H9 (cell line): ENCODE measurements around the gene BOD1. TPM values are rescaled to one million over a fixed set of nuclear protein-coding genes. Genes with fewer than 3 reads are reported as not detected.

Experiments used
- DNase-seq: peaks from one replicate; pipeline ENCODE4 v3.0.0-alpha.2; 2017
- H2AFZ ChIP-seq: one replicate; pipeline ENCODE4 v1.6.1; 2013; ENCODE audit warnings: mild to moderate bottlenecking, low read length, control low read depth, moderate library complexity
- H2AK5ac ChIP-seq: 2 replicates; pipeline ENCODE4 v1.6.1; 2013; ENCODE audit warnings: low read length, control low read depth, mixed read lengths; ENCODE audit not compliant: insufficient read length
- H2BK120ac ChIP-seq: one replicate; pipeline ENCODE4 v1.6.1; 2013; ENCODE audit warnings: low read depth, mild to moderate bottlenecking, low read length, control low read depth, inconsistent platforms; ENCODE audit not compliant: poor library complexity, severe bottlenecking
- H2BK12ac ChIP-seq: 2 replicates; pipeline ENCODE4 v1.6.1; 2013; ENCODE audit warnings: low read length, control low read depth, mixed read lengths, low read depth; ENCODE audit not compliant: insufficient read length
- H2BK15ac ChIP-seq: 2 replicates; pipeline ENCODE4 v1.6.1; 2013; ENCODE audit warnings: low read depth, low read length, control low read depth
- H2BK20ac ChIP-seq: one replicate; pipeline ENCODE4 v1.6.1; 2013; ENCODE audit warnings: low read depth, mild to moderate bottlenecking, low read length, control low read depth, inconsistent platforms; ENCODE audit not compliant: poor library complexity, severe bottlenecking
- H2BK5ac ChIP-seq: 2 replicates; pipeline ENCODE4 v1.6.1; 2013; ENCODE audit warnings: low read length, control low read depth, mixed read lengths; ENCODE audit not compliant: insufficient read length
- H3K14ac ChIP-seq: 2 replicates; pipeline ENCODE4 v1.6.1; 2013; ENCODE audit warnings: low read length, control low read depth; ENCODE audit not compliant: insufficient read depth
- H3K18ac ChIP-seq: 2 replicates; pipeline ENCODE4 v1.6.1; 2013; ENCODE audit warnings: low read depth, mild to moderate bottlenecking, mixed read lengths, low read length, control low read depth; ENCODE audit not compliant: insufficient read length
- H3K23ac ChIP-seq: 2 replicates; pipeline ENCODE4 v1.6.1; 2013; ENCODE audit warnings: low read length, control low read depth, mixed read lengths, low read depth; ENCODE audit not compliant: insufficient read length
- H3K23me2 ChIP-seq: 2 replicates; pipeline ENCODE4 v1.6.1; 2013; ENCODE audit warnings: low read depth, mild to moderate bottlenecking, mixed read lengths, low read length, control low read depth; ENCODE audit not compliant: insufficient read length, poor library complexity, severe bottlenecking
- H3K27ac ChIP-seq: 2 replicates; pipeline ENCODE4 v1.5.1; 2013; ENCODE audit warnings: low read length, control low read depth, mixed read lengths, low read depth; ENCODE audit not compliant: insufficient read length
- H3K27me3 ChIP-seq: 2 replicates; pipeline ENCODE4 v1.6.1; 2013; ENCODE audit warnings: low read length, control low read depth, inconsistent platforms; ENCODE audit not compliant: insufficient read depth
- H3K4ac ChIP-seq: 2 replicates; pipeline ENCODE4 v1.6.1; 2013; ENCODE audit warnings: low read depth, mild to moderate bottlenecking, control low read depth, inconsistent platforms, low read length, moderate library complexity
- H3K4me1 ChIP-seq: 2 replicates; pipeline ENCODE4 v1.6.1; 2013; ENCODE audit warnings: low read length, control low read depth, inconsistent platforms; ENCODE audit not compliant: insufficient read depth
- H3K4me2 ChIP-seq: 2 replicates; pipeline ENCODE4 v1.6.1; 2013; ENCODE audit warnings: low read length, control low read depth, mixed read lengths; ENCODE audit not compliant: insufficient read length, insufficient read depth
- H3K56ac ChIP-seq: 2 replicates; pipeline ENCODE4 v1.6.1; 2013; ENCODE audit warnings: low read depth, mild to moderate bottlenecking, mixed read lengths, low read length, control low read depth; ENCODE audit not compliant: insufficient read length
- H3K79me1 ChIP-seq: 2 replicates; pipeline ENCODE4 v1.6.1; 2013; ENCODE audit warnings: low read depth, mild to moderate bottlenecking, moderate library complexity, low read length, control low read depth, inconsistent platforms; ENCODE audit not compliant: insufficient read depth, poor library complexity, severe bottlenecking
- H3K79me2 ChIP-seq: 2 replicates; pipeline ENCODE4 v1.6.1; 2013; ENCODE audit warnings: low read length, control low read depth, inconsistent platforms; ENCODE audit not compliant: insufficient read depth
- H3K9ac ChIP-seq: 2 replicates; pipeline ENCODE4 v1.6.1; 2013; ENCODE audit warnings: low read length, control low read depth, mixed read lengths; ENCODE audit not compliant: insufficient read length; ENCODE audit errors: extremely low read depth
- H3K9me3 ChIP-seq: one replicate; pipeline ENCODE4 v1.6.1; 2013; ENCODE audit warnings: low read depth, low read length, inconsistent platforms; ENCODE audit not compliant: control insufficient read depth
- H3T11ph ChIP-seq: one replicate; pipeline ENCODE4 v1.6.1; 2013; ENCODE audit warnings: mild to moderate bottlenecking, low read length, control low read depth, inconsistent platforms
- H4K20me1 ChIP-seq: one replicate; pipeline ENCODE4 v1.6.1; 2013; ENCODE audit not compliant: control insufficient read depth, insufficient read length, insufficient read depth
- H4K5ac ChIP-seq: 2 replicates; pipeline ENCODE4 v1.6.1; 2013; ENCODE audit warnings: low read depth, mild to moderate bottlenecking, mixed read lengths, low read length, control low read depth; ENCODE audit not compliant: insufficient read length
- H4K8ac ChIP-seq: replicated peaks from 2 replicates; pipeline ENCODE4 v1.6.1; 2013; ENCODE audit warnings: low read length, control low read depth, mixed read lengths, low read depth; ENCODE audit not compliant: insufficient read length
- H4K91ac ChIP-seq: 2 replicates; pipeline ENCODE4 v1.6.1; 2013; ENCODE audit warnings: low read depth, mild to moderate bottlenecking, moderate library complexity, mixed read lengths, low read length, control low read depth; ENCODE audit not compliant: insufficient read length
- H3K27ac Mint-ChIP-seq, 3 experiments: 2 replicates in 2 of 3; 3 replicates in 1 of 3; pipeline ENCODE4 v1.8.0; 2020 to 2021; ENCODE audit warnings: mixed read lengths in 3 of 3, mild to moderate bottlenecking in 1 of 3, moderate library complexity in 1 of 3
- H3K27me3 Mint-ChIP-seq: 2 replicates; pipeline ENCODE4 v1.8.0; 2021; ENCODE audit warnings: low read depth, mild to moderate bottlenecking, moderate library complexity, mixed read lengths
- H3K36me3 Mint-ChIP-seq, 3 experiments: 2 replicates in 2 of 3; 3 replicates in 1 of 3; pipeline ENCODE4 v1.8.0; 2020 to 2021; ENCODE audit warnings: low read depth in 3 of 3, mixed read lengths in 3 of 3; ENCODE audit not compliant: insufficient read depth in 1 of 3
- H3K4me1 Mint-ChIP-seq, 2 experiments: 2 replicates each; pipeline ENCODE4 v1.8.0; 2020; ENCODE audit warnings: mixed read lengths in 2 of 2
- H3K4me3 Mint-ChIP-seq, 2 experiments: 2 replicates in 1 of 2; 3 replicates in 1 of 2; pipeline ENCODE4 v1.8.0; 2020 to 2021; ENCODE audit warnings: mild to moderate bottlenecking in 2 of 2, mixed read lengths in 2 of 2, moderate library complexity in 1 of 2
- H3K9me3 Mint-ChIP-seq, 2 experiments: 2 replicates in 1 of 2; 3 replicates in 1 of 2; pipeline ENCODE4 v1.8.0; 2020; ENCODE audit warnings: mild to moderate bottlenecking in 2 of 2, mixed read lengths in 2 of 2, moderate library complexity in 1 of 2
- CTCF ChIP-seq: fragments of 200-600 bp; sonication (generic); conservative IDR thresholded peaks from 3 replicates; pipeline ENCODE4 v1.8.0; 2021; ENCODE audit warnings: antibody characterized with exemption, mild to moderate bottlenecking
- WGBS: extraction: QIAGEN DNeasy Blood & Tissue Kit; methylation state at CpG from one replicate; pipeline ENCODE4 v1.1.7; 2013; ENCODE audit warnings: missing lambda C conversion rate, low lambda C conversion rate, mixed read lengths; ENCODE audit not compliant: insufficient read length; ENCODE audit errors: extremely low coverage; 5-methylcytosine and 5-hydroxymethylcytosine counted together
- total RNA-seq: library from RNA; stranded (reverse); gene quantifications from 2 replicates; pipeline ENCODE4 v1.2.1, GENCODE V29; 2021

The BOD1 gene
- total RNA-seq, 1 experiment from 2014 or later: 121 TPM

- no peak overlapping the region for H3K27ac Mint-ChIP-seq
- peaks cover 0 to 10% (median 4%) of the 10 kb centered on the region in 3 experiments; a peak in 4 of 7 replicates for H3K36me3 Mint-ChIP-seq
- Histone ChIP-seq H3K9me3 (no peaks in the 10 kb centered on the region), H3K79me1 (no peaks in the 10 kb centered on the region), H3K4me1 (peaks cover 3% of the 10 kb centered on the region; the same call in 1 of the 2 replicates), H3K23me2 (no peaks in the 10 kb centered on the region), H2BK120ac (no peak overlapping the region), H2BK5ac (no peak overlapping the region), H4K8ac (no peak overlapping the region), H3K4ac (no peak overlapping the region), H3K56ac (no peak overlapping the region), H3K14ac (no peak overlapping the region), H3K9ac (no peak overlapping the region), H2AFZ (no peak overlapping the region), H3K18ac (no peak overlapping the region), H2BK20ac (no peak overlapping the region), H3K79me2 (no peaks in the 10 kb centered on the region), H4K5ac (no peak overlapping the region), H3K23ac (no peak overlapping the region), H3K27ac (no peak overlapping the region), H2BK15ac (no peak overlapping the region), H3K4me2 (no peak overlapping the region), H4K91ac (no peak overlapping the region), H2BK12ac (no peak overlapping the region), H3T11ph (no peak overlapping the region), H3K27me3 (no peaks in the 10 kb centered on the region), H2AK5ac (no peak overlapping the region), H4K20me1 (no peaks in the 10 kb centered on the region)
- peaks cover 25% of the 10 kb centered on the region for H3K27me3 Mint-ChIP-seq
- DNase-seq: no peak
- H3K4me1 Mint-ChIP-seq: peaks cover 18 to 21% of the 10 kb centered on the region in 2 experiments
- TF ChIP-seq CTCF: no peak
- peaks cover 13 to 15% of the 10 kb centered on the region in 2 experiments for H3K9me3 Mint-ChIP-seq
- no CpG with 5 or more reads among the region's 6 CpGs for WGBS
- H3K4me3 Mint-ChIP-seq: no peak overlapping the region
Observed at GRCh38 chr5:173575985-173576384, 40.5 kb downstream of the BOD1 start.
